K562 (cell line): ENCODE data around the gene ANAPC2. TPM values are rescaled to one million over a fixed set of nuclear protein-coding genes. Genes with fewer than 3 reads are reported as not detected.

ENCODE experiments used
- AFF4 ChIP-seq: sonication (generic); formaldehyde crosslinking; IDR thresholded peaks from 2 replicates; pipeline ENCODE4 v1.8.0; 2023; ENCODE audit warnings: mild to moderate bottlenecking, missing genetic modification reagents
- CTCFL ChIP-seq: IDR thresholded peaks from 2 replicates; pipeline ENCODE4 v1.6.1; 2011; ENCODE audit warnings: borderline replicate concordance, low read depth, mild to moderate bottlenecking, moderate library complexity, low read length; ENCODE audit not compliant: insufficient read depth, poor library complexity, severe bottlenecking
- IRF1 ChIP-seq: sonication (generic); formaldehyde crosslinking; IDR thresholded peaks from 2 replicates; pipeline ENCODE4 v1.8.0; 2022; ENCODE audit warnings: missing genetic modification reagents, mild to moderate bottlenecking, borderline replicate concordance
- RBM17 ChIP-seq: fragments of 200-400 bp; formaldehyde crosslinking; IDR thresholded peaks from 2 replicates; pipeline ENCODE4 v1.6.1; 2017; ENCODE audit warnings: low read depth, mild to moderate bottlenecking, low read length, borderline replicate concordance
- TCF15 ChIP-seq: fragments of 250-450 bp; sonication (Bioruptor Pico); IDR thresholded peaks from 2 replicates; pipeline ENCODE4 v1.8.0; 2022; ENCODE audit warnings: moderate library complexity, mild to moderate bottlenecking, inconsistent platforms
- TSHZ1 ChIP-seq: fragments of 250-450 bp; sonication (Bioruptor Pico); IDR thresholded peaks from 2 replicates; pipeline ENCODE4 v1.4.0; 2020; ENCODE audit warnings: mild to moderate bottlenecking, moderate library complexity
- ZNF316 ChIP-seq: fragments of 450-650 bp; IDR thresholded peaks from 2 replicates; pipeline ENCODE4 v1.6.1; 2016
- ZNF511 ChIP-seq: sonication (generic); formaldehyde crosslinking; IDR thresholded peaks from 2 replicates; pipeline ENCODE4 v1.8.0; 2022; ENCODE audit warnings: mild to moderate bottlenecking, missing genetic modification reagents
- polyA plus RNA-seq, 8 experiments: library from polyadenylated mRNA; depleted of rRNA in 4 of 8; stranded (reverse) in 5 of 8; unstranded in 3 of 8; fragments of >200 nt; fragmentation: Nextera tagmentation in 2 of 8; fragmentation: Illumina TruSeq in 1 of 8; extraction: Ambion mirVana in 2 of 8; extraction: Trizol in 1 of 8; gene quantifications; 2 replicates each; pipeline versions ENCODE4 v1.2.1 to v1.2.3, GENCODE V29; 2011 to 2014; ENCODE audit warnings: inconsistent platforms in 1 of 8, missing spikeins in 1 of 8
- total RNA-seq, 7 experiments: library from RNA; depleted of rRNA in 6 of 7; stranded (reverse); fragments of >200 nt in 6 of 7; fragmentation: Illumina TruSeq in 2 of 7; extraction: Trizol in 2 of 7; gene quantifications; 2 replicates each; pipeline versions ENCODE4 v1.2.1 to v1.2.3, GENCODE V29; 2011 to 2021; ENCODE audit warnings: low replicate concordance in 1 of 7

The ANAPC2 gene
- total and polyA plus RNA-seq, 9 of the 15 experiments (the other 6 are each of a cell fraction or from before 2014, with no cell fraction given): 0.11 to 56.5 (median 17.1) TPM; not detected in 1

GRCh38 chr9:137222190-137223077 lies 34.1 kb upstream of the ANAPC2 start, which contains the start of gene RNF208 (continued):
- TF ChIP-seq IRF1 (no peak), ZNF511 (CRISPR knock-in tag) (no peak), CTCFL (no peak), TCF15 (CRISPR knock-in tag) (no peak), AFF4 (no peak), ZNF316 (no peak), TSHZ1 (CRISPR knock-in tag) (no peak), RBM17 (no peak)
